HUES6 (cell line): Measurements from ENCODE around the gene TENT4A.
A peak's percentile ranks its signal among the peaks of the same experiment; 100 is the strongest.

Source experiments
- H3K27ac ChIP-seq: 2 replicates; pipeline ENCODE4 v1.7.0; 2013; ENCODE audit warnings: low read depth, mild to moderate bottlenecking, low read length, inconsistent platforms
- H3K27me3 ChIP-seq: 2 replicates; pipeline ENCODE4 v1.6.1; 2013; ENCODE audit warnings: low read length; ENCODE audit not compliant: control insufficient read depth, insufficient read depth
- H3K36me3 ChIP-seq: 2 replicates; pipeline ENCODE4 v1.6.1; 2013; ENCODE audit warnings: low read length; ENCODE audit not compliant: control insufficient read depth, insufficient read depth
- H3K4me1 ChIP-seq: 2 replicates; pipeline ENCODE4 v1.6.1; 2013; ENCODE audit warnings: low read length; ENCODE audit not compliant: control insufficient read depth, insufficient read depth
- H3K4me3 ChIP-seq: 2 replicates; pipeline ENCODE4 v1.5.1; 2013; ENCODE audit warnings: low read depth, low read length
- H3K9ac ChIP-seq: one replicate; pipeline ENCODE4 v1.6.1; 2013; ENCODE audit warnings: mild to moderate bottlenecking, low read length
- H3K9me3 ChIP-seq: 2 replicates; pipeline ENCODE4 v1.6.1; 2013; ENCODE audit warnings: low read depth, low read length; ENCODE audit not compliant: control insufficient read depth, insufficient read depth

TENT4A gene

GRCh38 chr5:6680922-6681321 lies 32.3 kb upstream of the TENT4A start:
- no peak overlapping the region for H3K27ac ChIP-seq
- H3K36me3 ChIP-seq = no peaks in the 10 kb centered on the region
- H3K27me3 ChIP-seq = peaks cover 4% of the 10 kb centered on the region; the same call in 1 of the 2 replicates
- H3K9me3 ChIP-seq = peaks cover 8% of the 10 kb centered on the region
- H3K9ac ChIP-seq = no peak overlapping the region
- no peaks in the 10 kb centered on the region for H3K4me1 ChIP-seq
- no peak overlapping the region for H3K4me3 ChIP-seq

- no peak overlapping the region for H3K27ac ChIP-seq
- peaks cover 8% of the 10 kb centered on the region; the same call in 1 of the 2 replicates for H3K27me3 ChIP-seq
- H3K9ac ChIP-seq = no peak overlapping the region
- H3K36me3 ChIP-seq = no peaks in the 10 kb centered on the region
- peaks cover under 1% of the 10 kb centered on the region; the same call in 1 of the 2 replicates for H3K9me3 ChIP-seq
- no peak overlapping the region for H3K4me3 ChIP-seq
- no peaks in the 10 kb centered on the region for H3K4me1 ChIP-seq
These were observed 31.6 kb upstream of the TENT4A start for GRCh38 chr5:6681682-6682081.

GRCh38 chr5:6682239-6682638 lies 31.0 kb upstream of the TENT4A start:
- peaks cover 9% of the 10 kb centered on the region for H3K27me3 ChIP-seq

GRCh38 chr5:6683241-6683640 lies 30.0 kb upstream of the TENT4A start:
- H3K27me3 ChIP-seq = peaks cover 19% of the 10 kb centered on the region
- H3K9ac ChIP-seq = no peak overlapping the region
- H3K27ac ChIP-seq = no peak overlapping the region
- H3K4me1 ChIP-seq = no peaks in the 10 kb centered on the region
- no peak overlapping the region for H3K4me3 ChIP-seq
- no peaks in the 10 kb centered on the region for H3K36me3 ChIP-seq
- no peaks in the 10 kb centered on the region for H3K9me3 ChIP-seq

More at GRCh38 chr5:6682239-6682638, 31.0 kb upstream of the TENT4A start:
- no peaks in the 10 kb centered on the region for H3K36me3 ChIP-seq
- no peaks in the 10 kb centered on the region for H3K4me1 ChIP-seq
- H3K27ac ChIP-seq = no peak overlapping the region
- no peak overlapping the region for H3K9ac ChIP-seq
- no peaks in the 10 kb centered on the region for H3K9me3 ChIP-seq
- H3K4me3 ChIP-seq = no peak overlapping the region

- H3K9me3 ChIP-seq = no peaks in the 10 kb centered on the region
- no peak overlapping the region for H3K27ac ChIP-seq
- H3K36me3 ChIP-seq = no peaks in the 10 kb centered on the region
- H3K4me3 ChIP-seq = no peak overlapping the region
- no peak overlapping the region for H3K9ac ChIP-seq
- no peaks in the 10 kb centered on the region for H3K4me1 ChIP-seq
- peaks cover 26% of the 10 kb centered on the region for H3K27me3 ChIP-seq
These were observed 29.2 kb upstream of the TENT4A start for GRCh38 chr5:6684075-6684474.

- Histone ChIP-seq H3K4me1 (no peaks in the 10 kb centered on the region), H3K4me3 (peak overlapping the region; percentile 69; the same call in 1 of the 2 replicates), H3K27ac (no peak overlapping the region)
These were observed 26.7 kb upstream of the TENT4A start for GRCh38 chr5:6686501-6686900.

GRCh38 chr5:6686915-6687409 lies 26.3 kb upstream of the TENT4A start:
- no peaks in the 10 kb centered on the region for H3K9me3 ChIP-seq
- no peak overlapping the region for H3K9ac ChIP-seq
- peak overlapping the region; percentile 69 for H3K4me3 ChIP-seq

More at GRCh38 chr5:6686501-6686900, 26.7 kb upstream of the TENT4A start:
- H3K36me3 ChIP-seq = no peaks in the 10 kb centered on the region
- peaks cover 31% of the 10 kb centered on the region for H3K27me3 ChIP-seq
- no peak overlapping the region for H3K9ac ChIP-seq
- H3K9me3 ChIP-seq = no peaks in the 10 kb centered on the region

GRCh38 chr5:6687505-6687904 lies 25.7 kb upstream of the TENT4A start:
- H3K4me1 ChIP-seq = no peaks in the 10 kb centered on the region
- peak overlapping the region; percentile 69; the same call in 1 of the 2 replicates for H3K4me3 ChIP-seq
- H3K36me3 ChIP-seq = no peaks in the 10 kb centered on the region
- no peak overlapping the region for H3K27ac ChIP-seq
- no peak overlapping the region for H3K9ac ChIP-seq
- H3K9me3 ChIP-seq = no peaks in the 10 kb centered on the region
- H3K27me3 ChIP-seq = peaks cover 31% of the 10 kb centered on the region

More at GRCh38 chr5:6686915-6687409, 26.3 kb upstream of the TENT4A start:
- Histone ChIP-seq H3K36me3 (no peaks in the 10 kb centered on the region), H3K4me1 (no peaks in the 10 kb centered on the region), H3K27me3 (peaks cover 31% of the 10 kb centered on the region), H3K27ac (no peak overlapping the region)

GRCh38 chr5:6692906-6693305 lies 20.3 kb upstream of the TENT4A start:
- Histone ChIP-seq H3K27me3 (peaks cover 15% of the 10 kb centered on the region), H3K4me1 (no peaks in the 10 kb centered on the region), H3K9ac (no peak overlapping the region), H3K4me3 (no peak overlapping the region), H3K27ac (no peak overlapping the region), H3K36me3 (no peaks in the 10 kb centered on the region), H3K9me3 (no peaks in the 10 kb centered on the region)

- no peaks in the 10 kb centered on the region for H3K9me3 ChIP-seq
- H3K27me3 ChIP-seq = no peaks in the 10 kb centered on the region
- no peaks in the 10 kb centered on the region for H3K36me3 ChIP-seq
- no peak overlapping the region for H3K4me3 ChIP-seq
- H3K4me1 ChIP-seq = peaks cover 16% of the 10 kb centered on the region
- no peak overlapping the region for H3K27ac ChIP-seq
- H3K9ac ChIP-seq = no peak overlapping the region
These were observed 14.5 kb upstream of the TENT4A start for GRCh38 chr5:6698696-6699095.

- Histone ChIP-seq H3K27ac (no peak overlapping the region), H3K27me3 (no peaks in the 10 kb centered on the region), H3K4me1 (peaks cover 16% of the 10 kb centered on the region), H3K9me3 (no peaks in the 10 kb centered on the region), H3K4me3 (no peak overlapping the region), H3K9ac (no peak overlapping the region), H3K36me3 (no peaks in the 10 kb centered on the region)
These were observed 13.9 kb upstream of the TENT4A start for GRCh38 chr5:6699357-6699756.
